Ascending aorta (tissue), 2 donors: ENCODE data around the gene ZC3H13. TPM values are rescaled to one million over a fixed set of nuclear protein-coding genes. Genes with fewer than 3 reads are reported as not detected.

ENCODE experiments used
- DNase-seq, 2 donors: peaks; one replicate each; pipeline ENCODE4 v3.0.0-alpha.2; 2019; ENCODE audit warnings: low spot score in 2 of 2
- H3K27ac ChIP-seq, 2 donors: fragments of 200-600 bp; sonication (generic); one replicate each; pipeline ENCODE4 v1.5.1; 2016 to 2017; ENCODE audit warnings: mild to moderate bottlenecking in 1 of 2
- H3K27me3 ChIP-seq: fragments of 200-600 bp; sonication (generic); one replicate; pipeline ENCODE4 v1.5.1; 2017
- H3K36me3 ChIP-seq, 2 donors: fragments of 200-600 bp; sonication (generic); one replicate each; pipeline ENCODE4 v1.5.1; 2016
- H3K4me1 ChIP-seq, 2 donors: fragments of 200-600 bp; sonication (generic); one replicate each; pipeline ENCODE4 v1.5.1; 2016 to 2017; ENCODE audit warnings: mild to moderate bottlenecking in 1 of 2
- H3K4me3 ChIP-seq, 2 donors: fragments of 200-600 bp; sonication (generic); one replicate each; pipeline ENCODE4 v1.5.1; 2016 to 2017; ENCODE audit warnings: mild to moderate bottlenecking in 1 of 2
- H3K9me3 ChIP-seq, 2 donors: fragments of 200-600 bp; sonication (generic); one replicate each; pipeline ENCODE4 v1.5.1; 2016
- intact Hi-C: fragments of 100-400 bp; cut with DNase I; formaldehyde crosslinking; loops from one replicate; pipeline ENCODE4 v1.15.1; 2023
- total RNA-seq: library from RNA; depleted of rRNA; stranded (reverse); fragments of >200 nt; gene quantifications from one replicate; pipeline ENCODE4 v1.1.0, GENCODE V29; 2016
- TF ChIP-seq, protein P1 (sequence below), 3 experiments: fragments of 200-600 bp in 2 of 3; fragments of 450-650 bp in 1 of 3; sonication (generic) in 2 of 3; IDR thresholded peaks; one replicate each; pipeline ENCODE4 v1.5.1; 2016 to 2019; ENCODE audit warnings: antibody characterized with exemption in 3 of 3, mild to moderate bottlenecking in 1 of 3, moderate library complexity in 1 of 3

ZC3H13 gene
- total RNA-seq, 1 donor from 2014 or later, result 25.8 TPM

DNA sequence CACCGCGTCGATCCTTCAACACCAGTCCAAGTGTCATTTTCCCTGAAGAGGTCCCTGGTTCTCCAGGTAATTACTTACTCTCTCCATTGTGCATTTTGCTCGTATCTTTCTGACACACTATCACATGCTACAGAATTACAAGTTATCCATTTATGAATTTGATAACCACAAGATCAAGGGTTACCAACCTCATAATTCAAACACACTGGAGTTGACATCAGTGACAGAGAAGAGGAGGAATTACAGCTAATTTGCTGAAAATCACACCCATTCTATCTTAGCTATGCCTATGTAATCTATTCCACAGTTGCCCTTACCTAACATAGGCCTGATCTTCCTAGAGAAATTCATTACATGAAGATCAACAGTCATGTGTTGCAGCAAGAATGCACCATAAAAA is 14.2 kb downstream of the ZC3H13 start:
- no peaks in the 10 kb centered on the region for H3K9me3 ChIP-seq
- intact Hi-C loops, result no loop called here
- H3K36me3 ChIP-seq, result peaks cover 16 to 28% of the 10 kb centered on the region in 2 donors
- no peak overlapping the region for H3K4me3 ChIP-seq
- no peak for DNase-seq
- TF ChIP-seq, protein P1, sequence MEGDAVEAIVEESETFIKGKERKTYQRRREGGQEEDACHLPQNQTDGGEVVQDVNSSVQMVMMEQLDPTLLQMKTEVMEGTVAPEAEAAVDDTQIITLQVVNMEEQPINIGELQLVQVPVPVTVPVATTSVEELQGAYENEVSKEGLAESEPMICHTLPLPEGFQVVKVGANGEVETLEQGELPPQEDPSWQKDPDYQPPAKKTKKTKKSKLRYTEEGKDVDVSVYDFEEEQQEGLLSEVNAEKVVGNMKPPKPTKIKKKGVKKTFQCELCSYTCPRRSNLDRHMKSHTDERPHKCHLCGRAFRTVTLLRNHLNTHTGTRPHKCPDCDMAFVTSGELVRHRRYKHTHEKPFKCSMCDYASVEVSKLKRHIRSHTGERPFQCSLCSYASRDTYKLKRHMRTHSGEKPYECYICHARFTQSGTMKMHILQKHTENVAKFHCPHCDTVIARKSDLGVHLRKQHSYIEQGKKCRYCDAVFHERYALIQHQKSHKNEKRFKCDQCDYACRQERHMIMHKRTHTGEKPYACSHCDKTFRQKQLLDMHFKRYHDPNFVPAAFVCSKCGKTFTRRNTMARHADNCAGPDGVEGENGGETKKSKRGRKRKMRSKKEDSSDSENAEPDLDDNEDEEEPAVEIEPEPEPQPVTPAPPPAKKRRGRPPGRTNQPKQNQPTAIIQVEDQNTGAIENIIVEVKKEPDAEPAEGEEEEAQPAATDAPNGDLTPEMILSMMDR (IDR thresholded peaks at IDR 0.05), result no peak
- H3K4me1 ChIP-seq, result no peaks in the 10 kb centered on the region
- H3K27ac ChIP-seq, result no peak overlapping the region
- no peaks in the 10 kb centered on the region for H3K27me3 ChIP-seq

DNA sequence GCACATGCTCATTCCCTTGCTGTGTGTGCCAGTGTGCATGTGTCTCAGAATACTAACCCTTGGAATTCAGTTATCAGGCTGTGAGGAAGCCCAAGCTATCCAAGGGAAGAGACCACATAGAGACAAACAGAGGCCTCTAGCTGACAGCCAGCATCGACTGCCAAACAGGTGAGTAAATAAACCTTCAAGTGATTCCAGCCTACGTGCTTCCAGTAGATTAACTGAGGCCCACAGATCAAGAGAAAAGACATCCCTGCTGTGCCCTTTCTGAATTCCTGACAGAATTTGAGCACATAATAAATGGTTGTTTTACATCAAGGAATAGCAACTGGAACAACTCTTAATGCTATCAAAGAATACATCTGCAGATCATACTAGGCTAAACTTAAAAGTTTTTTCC is 17.5 kb downstream of the ZC3H13 start:
- no peak for DNase-seq
- TF ChIP-seq, protein P1 (IDR thresholded peaks at IDR 0.05), result no peak
- H3K36me3 ChIP-seq, result peaks cover 7 to 25% of the 10 kb centered on the region in 2 donors
- no peak overlapping the region for H3K4me3 ChIP-seq
- intact Hi-C loops, result no loop called here
- no peaks in the 10 kb centered on the region for H3K27me3 ChIP-seq
- H3K9me3 ChIP-seq, result peaks cover 0 to 6% of the 10 kb centered on the region in 2 donors
- H3K27ac ChIP-seq, result no peak overlapping the region
- no peaks in the 10 kb centered on the region for H3K4me1 ChIP-seq

DNA sequence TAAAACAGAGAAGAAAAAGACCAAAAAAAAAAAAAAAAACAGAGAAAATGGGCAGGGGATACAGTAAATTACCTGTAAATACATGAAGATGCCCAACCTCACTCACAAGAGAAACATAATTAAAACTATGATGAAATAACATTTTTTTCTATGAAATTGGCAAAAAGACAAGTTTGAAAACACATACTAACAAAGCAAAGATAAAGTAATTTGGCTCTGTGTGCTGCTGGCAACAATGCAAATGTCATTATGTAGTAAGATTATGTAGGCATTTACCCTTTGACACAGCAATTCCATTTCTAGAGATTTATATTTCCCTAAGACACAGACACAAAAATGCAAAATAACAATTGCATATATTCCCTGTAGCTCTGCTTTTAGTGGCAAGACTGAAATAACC is 20.2 kb downstream of the ZC3H13 start:
- Histone ChIP-seq H3K9me3 (peaks cover 0 to 8% of the 10 kb centered on the region in 2 donors), H3K36me3 (peaks cover 4 to 17% of the 10 kb centered on the region in 2 donors), H3K27ac (no peak overlapping the region), H3K4me3 (no peak overlapping the region), H3K27me3 (no peaks in the 10 kb centered on the region), H3K4me1 (no peaks in the 10 kb centered on the region)
- no peak for DNase-seq
- intact Hi-C loops, result no loop called here
- TF ChIP-seq, protein P1 (IDR thresholded peaks at IDR 0.05), result no peak

DNA sequence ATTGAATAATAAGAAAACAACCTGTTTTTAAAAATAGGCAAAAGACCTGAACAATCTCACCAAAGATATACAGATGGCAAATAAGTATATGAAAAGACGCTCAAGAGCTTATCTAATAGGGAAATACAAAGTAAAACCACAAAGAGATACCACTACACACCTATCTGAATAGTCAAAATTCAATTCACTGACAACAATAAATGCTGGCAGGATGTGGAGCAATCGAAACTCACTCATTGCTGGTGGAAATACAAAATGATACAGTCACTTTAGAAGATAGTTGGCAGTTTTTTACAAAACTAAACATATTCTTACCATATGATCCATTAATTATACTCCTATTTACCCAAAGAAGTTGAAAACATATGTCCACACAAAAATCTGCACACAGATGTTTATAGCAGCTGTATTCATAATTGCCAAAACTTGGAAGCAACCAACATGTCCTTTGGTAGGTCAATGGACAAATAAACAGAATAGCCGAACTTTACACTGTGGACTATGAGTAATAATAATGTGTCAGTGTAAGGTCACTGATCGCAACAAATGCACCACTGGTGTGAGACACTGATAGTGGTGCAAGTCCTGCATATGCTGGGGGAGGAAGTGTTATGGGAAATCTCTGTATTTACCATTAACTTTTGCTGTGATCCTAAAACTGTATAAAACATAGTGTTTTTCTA is 20.8 kb downstream of the ZC3H13 start:
- no peaks in the 10 kb centered on the region for H3K4me1 ChIP-seq
- H3K27me3 ChIP-seq, result no peaks in the 10 kb centered on the region
- no peak for DNase-seq
- TF ChIP-seq, protein P1 (IDR thresholded peaks at IDR 0.05), result no peak
- H3K27ac ChIP-seq, result no peak overlapping the region
- peaks cover 8 to 16% of the 10 kb centered on the region in 2 donors for H3K36me3 ChIP-seq
- no peak overlapping the region for H3K4me3 ChIP-seq
- intact Hi-C loops, result no loop called here
- H3K9me3 ChIP-seq, result peaks cover 0 to 8% of the 10 kb centered on the region in 2 donors

DNA sequence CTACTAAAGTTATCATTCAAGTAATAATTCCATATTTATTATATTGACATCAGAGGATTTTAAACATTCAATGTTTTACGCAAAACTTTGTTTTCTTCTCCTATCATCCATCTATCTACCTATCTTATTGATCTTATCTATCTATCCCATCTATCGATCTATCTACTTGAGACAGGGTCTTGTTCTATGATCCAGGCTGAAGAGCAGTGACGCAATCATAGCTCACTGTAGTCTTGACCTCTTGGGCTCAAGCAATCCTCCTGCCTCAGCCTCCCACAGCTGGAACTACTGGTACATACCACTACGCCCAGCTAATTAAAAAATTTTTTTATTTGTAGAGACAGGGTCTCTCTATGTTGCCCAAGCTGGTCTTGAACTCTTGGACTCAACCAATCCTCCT is 27.4 kb downstream of the ZC3H13 start:
- H3K4me3 ChIP-seq, result no peak overlapping the region
- H3K36me3 ChIP-seq, result peaks cover 2 to 4% of the 10 kb centered on the region in 2 donors
- H3K27me3 ChIP-seq, result no peaks in the 10 kb centered on the region
- H3K27ac ChIP-seq, result no peak overlapping the region
- TF ChIP-seq, protein P1 (IDR thresholded peaks at IDR 0.05), result no peak
- no peak for DNase-seq
- H3K4me1 ChIP-seq, result no peaks in the 10 kb centered on the region
- H3K9me3 ChIP-seq, result peaks cover 0 to 2% of the 10 kb centered on the region in 2 donors
- intact Hi-C loops, result no loop called here
